Gastroesophageal sphincter (tissue), 3 donors: Measurements from ENCODE around the gene ACSS3.

ENCODE experiments used
- CTCF ChIP-seq, 4 experiments: fragments of 200-600 bp in 2 of 4; fragments of 450-650 bp in 2 of 4; sonication (generic) in 1 of 4; IDR thresholded peaks; one replicate each; pipeline ENCODE4 v1.5.1; 2017 to 2019; ENCODE audit warnings: antibody characterized with exemption in 4 of 4, mild to moderate bottlenecking in 2 of 4, moderate library complexity in 2 of 4
- POLR2A ChIP-seq, 2 donors: fragments of 450-650 bp; IDR thresholded peaks; one replicate each; pipeline ENCODE4 v1.6.1; 2017; ENCODE audit warnings: antibody characterized with exemption in 2 of 2, mild to moderate bottlenecking in 2 of 2, moderate library complexity in 1 of 2
- POLR2AphosphoS5 ChIP-seq: sonication (generic); formaldehyde crosslinking; IDR thresholded peaks from one replicate; pipeline ENCODE4 v1.6.1; 2017; ENCODE audit warnings: antibody characterized with exemption

GRCh38 chr12:81196595-81196994 is 118.7 kb downstream of the ACSS3 start:
- no peak for TF ChIP-seq CTCF (IDR thresholded peaks at IDR 0.05)
- TF ChIP-seq POLR2A (IDR thresholded peaks at IDR 0.05) = no peak
- TF ChIP-seq POLR2AphosphoS5 = no peak
